HG02870 (cell line): ENCODE data around the gene ISOC2.
"Not testable (repeated sequence)": the region's sequence is repeated elsewhere in the genome, so short reads cannot be mapped to it uniquely, and the experiment has no call there.

Experiments
- ATAC-seq: cut with Tn5 transposase; IDR thresholded peaks from one replicate; pipeline ENCODE4 v1.9.1; 2021; ENCODE audit warnings: mild to moderate bottlenecking, moderate library complexity; ENCODE audit not compliant: unreplicated experiment

ISOC2 gene

GRCh38 chr19:55460670-55461258 lies 678 bp downstream of the ISOC2 start:
- ATAC-seq: no peak

GRCh38 chr19:55459950-55460657 lies 1.3 kb downstream of the ISOC2 start:
- ATAC-seq: no peak

- no peak for ATAC-seq
Observed at GRCh38 chr19:55459551-55459949, 1.9 kb downstream of the ISOC2 start.

- no peak for ATAC-seq
Observed at GRCh38 chr19:55457683-55458457, 3.6 kb downstream of the ISOC2 start.

- ATAC-seq: no peak
Observed at GRCh38 chr19:55456347-55456746, 5.1 kb downstream of the ISOC2 start.

- ATAC-seq: no peak
Observed at GRCh38 chr19:55455576-55456235, 5.7 kb downstream of the ISOC2 start.

- ATAC-seq: no peak
Observed at GRCh38 chr19:55454787-55455243, 6.6 kb downstream of the ISOC2 start.

- no peak for ATAC-seq
Observed at GRCh38 chr19:55453511-55454260, 7.8 kb downstream of the ISOC2 start.

GRCh38 chr19:55452749-55453346 lies 8.6 kb downstream of the ISOC2 start:
- ATAC-seq: no peak

- ATAC-seq: no peak
Observed at GRCh38 chr19:55451965-55452748, 9.3 kb downstream of the ISOC2 start.

GRCh38 chr19:55451163-55451964 lies 10.1 kb downstream of the ISOC2 start:
- ATAC-seq: no peak

GRCh38 chr19:55449469-55449868 lies 12.0 kb downstream of the ISOC2 start:
- no peak for ATAC-seq

- not testable (repeated sequence) for ATAC-seq
Observed at GRCh38 chr19:55448175-55448490, 13.3 kb downstream of the ISOC2 start.

- no peak for ATAC-seq
Observed at GRCh38 chr19:55447421-55448174, 13.8 kb downstream of the ISOC2 start.

- no peak for ATAC-seq
Observed at GRCh38 chr19:55446060-55446459, 15.4 kb downstream of the ISOC2 start.

- ATAC-seq: no peak
Observed at GRCh38 chr19:55444646-55445045, 16.8 kb downstream of the ISOC2 start.

GRCh38 chr19:55443824-55444480 lies 17.5 kb downstream of the ISOC2 start:
- ATAC-seq: no peak
